ENCODE data around the gene RHBDD3.

GRCh38 chr22:29266564-29267461 lies 968 bp downstream of the RHBDD3 start:
- TF ChIP-seq EZH2phosphoT487 (IDR thresholded peaks at IDR 0.05; ENCODE audit: insufficient read depth, low read depth), result no peak
- TF ChIP-seq EZH2 (IDR thresholded peaks at IDR 0.05; ENCODE audit: insufficient read depth, poor library complexity, severe bottlenecking), result no peak

Data from GM23248 (cell line).